ENCODE results near the gene PRODH.

The PRODH gene

GRCh38 chr22:18935889-18936529 is at the start of gene PRODH:
Gene PRODH (minus strand): TSS chr22:18936293. CDS start chr22:18936287, 6 bp downstream.
- POLR2A ChIA-PET (ENCODE audit: low non-redundant PET) = no interaction called here
- no peak for TF ChIP-seq CTCF (conservative IDR thresholded peaks at IDR 0.05; ENCODE audit: low read depth)
- H3K27ac ChIP-seq = no peak within 1 kb of the TSS
- no peak for DNase-seq (ENCODE audit: low spot score)
- CTCF ChIA-PET = interaction anchor here (0.6 kb wide), 2 partner anchors 221 to 1105 kb away, joined by 3 to 4 read pairs; no protein-coding TSS in a partner anchor

GRCh38 chr22:18985780-18986179 is 49.7 kb upstream of the PRODH start:
- H3K27ac ChIP-seq = no peak overlapping the region
- no peak for TF ChIP-seq CTCF (conservative IDR thresholded peaks at IDR 0.05; ENCODE audit: low read depth)
- DNase-seq (ENCODE audit: low spot score) = no peak
- ChIA-PET POLR2A (ENCODE audit: low non-redundant PET) (no interaction called here), CTCF (interaction anchor here (0.7 kb wide), 1 partner anchor 25 kb away, joined by 4 read pairs; no protein-coding TSS in a partner anchor)

GRCh38 chr22:18984564-18984963 is 48.5 kb upstream of the PRODH start:
- CTCF ChIA-PET = no interaction called here

GRCh38 chr22:18983120-18983651 is 47.1 kb upstream of the PRODH start:
- DNase-seq (ENCODE audit: low spot score) = no peak
- ChIA-PET CTCF (no interaction called here), POLR2A (ENCODE audit: low non-redundant PET) (no interaction called here)
- no peak overlapping the region for H3K27ac ChIP-seq
- TF ChIP-seq CTCF (conservative IDR thresholded peaks at IDR 0.05; ENCODE audit: low read depth) = no peak

More at GRCh38 chr22:18984564-18984963, 48.5 kb upstream of the PRODH start:
- TF ChIP-seq CTCF (conservative IDR thresholded peaks at IDR 0.05; ENCODE audit: low read depth) = no peak
- POLR2A ChIA-PET (ENCODE audit: low non-redundant PET) = no interaction called here
- H3K27ac ChIP-seq = no peak overlapping the region
- DNase-seq (ENCODE audit: low spot score) = no peak

- DNase-seq (ENCODE audit: low spot score) = no peak
- CTCF ChIA-PET = interaction anchor here (0.6 kb wide), 1 partner anchor 1302 kb away, joined by 3 read pairs; no protein-coding TSS in a partner anchor
- POLR2A ChIA-PET (ENCODE audit: low non-redundant PET) = no interaction called here
- no peak for TF ChIP-seq CTCF (conservative IDR thresholded peaks at IDR 0.05; ENCODE audit: low read depth)
- no peak overlapping the region for H3K27ac ChIP-seq
These were observed 44.7 kb upstream of the PRODH start for GRCh38 chr22:18980829-18981228.

GRCh38 chr22:18979957-18980356 is 43.9 kb upstream of the PRODH start:
- H3K27ac ChIP-seq = no peak overlapping the region
- ChIA-PET CTCF (no interaction called here), POLR2A (ENCODE audit: low non-redundant PET) (no interaction called here)

More at GRCh38 chr22:18979957-18980356, 43.9 kb upstream of the PRODH start:
- no peak for DNase-seq (ENCODE audit: low spot score)
- no peak for TF ChIP-seq CTCF (conservative IDR thresholded peaks at IDR 0.05; ENCODE audit: low read depth)
